T-helper 1 cell (primary cell): ENCODE data around the gene EFCAB9.

Source experiments
- DNase-seq, 5 donors: peaks; one replicate each; pipeline ENCODE4 v3.0.0-alpha.2; 2012 to 2020

EFCAB9 gene

GRCh38 chr5:172245046-172245445 is 51.1 kb downstream of the EFCAB9 start:
- no peak for DNase-seq

GRCh38 chr5:172245703-172246125 is 51.7 kb downstream of the EFCAB9 start:
- no peak for DNase-seq

GRCh38 chr5:172248637-172249036 is 54.7 kb downstream of the EFCAB9 start:
- no peak for DNase-seq

GRCh38 chr5:172251419-172251818 is 57.4 kb downstream of the EFCAB9 start:
- no peak for DNase-seq

GRCh38 chr5:172252501-172252900 is 58.5 kb downstream of the EFCAB9 start:
- no peak for DNase-seq
